HAP-1 (cell line): ENCODE data around the gene TEX36.
A peak's percentile ranks its signal among the peaks of the same experiment; 100 is the strongest.
"Not testable (repeated sequence)": the region's sequence is repeated elsewhere in the genome, so short reads cannot be mapped to it uniquely, and the experiment has no call there.

ENCODE experiments used
- DNase-seq, 2 experiments: peaks; one replicate each; pipeline ENCODE4 v3.0.0-alpha.2; 2016 to 2020; ENCODE audit warnings: low spot score in 2 of 2
- H3K27me3 ChIP-seq: fragments of 250-450 bp; sonication (Bioruptor Pico); 2 replicates; pipeline ENCODE4 v1.5.1; 2020; ENCODE audit warnings: low read depth, mild to moderate bottlenecking, moderate library complexity
- H3K36me3 ChIP-seq: fragments of 250-450 bp; sonication (Bioruptor Pico); replicated peaks from 2 replicates; pipeline ENCODE4 v1.5.1; 2020; ENCODE audit warnings: mild to moderate bottlenecking
- H3K4me1 ChIP-seq: fragments of 250-450 bp; sonication (Bioruptor Pico); 2 replicates; pipeline ENCODE4 v1.5.1; 2020; ENCODE audit warnings: mild to moderate bottlenecking
- H3K4me3 ChIP-seq: fragments of 250-450 bp; sonication (Bioruptor Pico); 2 replicates; pipeline ENCODE4 v1.5.1; 2020; ENCODE audit warnings: mild to moderate bottlenecking, moderate library complexity
- H3K9me3 ChIP-seq: fragments of 250-450 bp; sonication (Bioruptor Pico); 2 replicates; pipeline ENCODE4 v1.5.1; 2020; ENCODE audit warnings: mild to moderate bottlenecking, moderate library complexity
- in situ Hi-C: fragments of 300-500 bp; cut with MboI; formaldehyde crosslinking; loops from 3 replicates; pipeline ENCODE4 v1.14.3; 2020; ENCODE audit warnings: low sequenced_read_pairs, inconsistent platforms, mixed read lengths

Gene TEX36

GRCh38 chr10:125707541-125708468, 24.8 kb upstream of the TEX36 start:
- Histone ChIP-seq H3K27me3 (no peaks in the 10 kb centered on the region), H3K36me3 (no peaks in the 10 kb centered on the region)
- in situ Hi-C loops, result loop anchor here (25.0 kb wide), 1 partner anchor 546 kb away; the partner anchor contains the start of gene CTBP2

GRCh38 chr10:125700355-125700911, 17.5 kb upstream of the TEX36 start:
- no peaks in the 10 kb centered on the region for H3K4me1 ChIP-seq
- in situ Hi-C loops, result loop anchor here (25.0 kb wide), 1 partner anchor 538 kb away; the partner anchor contains the start of gene CTBP2
- no peaks in the 10 kb centered on the region for H3K9me3 ChIP-seq
- no peaks in the 10 kb centered on the region for H3K36me3 ChIP-seq
- no peak overlapping the region for H3K4me3 ChIP-seq
- no peak for DNase-seq
- H3K27me3 ChIP-seq, result no peaks in the 10 kb centered on the region

More at GRCh38 chr10:125707541-125708468, 24.8 kb upstream of the TEX36 start:
- DNase-seq, result peak; percentile 57 to 96
- H3K4me3 ChIP-seq, result no peak overlapping the region
- H3K9me3 ChIP-seq, result no peaks in the 10 kb centered on the region
- H3K4me1 ChIP-seq, result peaks cover 16% of the 10 kb centered on the region

- Histone ChIP-seq H3K27me3 (no peaks in the 10 kb centered on the region), H3K4me3 (no peak overlapping the region), H3K36me3 (no peaks in the 10 kb centered on the region), H3K9me3 (no peaks in the 10 kb centered on the region), H3K4me1 (peaks cover 7% of the 10 kb centered on the region)
- DNase-seq, result no peak
- in situ Hi-C loops, result loop anchor here (25.0 kb wide), 1 partner anchor 537 kb away; the partner anchor contains the start of gene CTBP2
These were observed 16.7 kb upstream of the TEX36 start for GRCh38 chr10:125699562-125700143.

- H3K4me1 ChIP-seq, result peaks cover 11% of the 10 kb centered on the region
- DNase-seq, result no peak
- in situ Hi-C loops, result no loop called here
- no peaks in the 10 kb centered on the region for H3K36me3 ChIP-seq
- no peaks in the 10 kb centered on the region for H3K27me3 ChIP-seq
- H3K9me3 ChIP-seq, result no peaks in the 10 kb centered on the region
- H3K4me3 ChIP-seq, result no peak overlapping the region
These were observed 15.6 kb upstream of the TEX36 start for GRCh38 chr10:125698481-125698998.

GRCh38 chr10:125696884-125697283, 13.9 kb upstream of the TEX36 start:
- DNase-seq, H3K27me3 ChIP-seq, in situ Hi-C loops, H3K9me3 ChIP-seq, H3K4me3 ChIP-seq, H3K36me3 ChIP-seq: not testable (repeated sequence)
- peaks cover 11% of the 10 kb centered on the region for H3K4me1 ChIP-seq

GRCh38 chr10:125694883-125695282, 11.9 kb upstream of the TEX36 start:
- peaks cover 2% of the 10 kb centered on the region; the same call in 1 of the 2 replicates for H3K27me3 ChIP-seq
- H3K36me3 ChIP-seq, result no peaks in the 10 kb centered on the region
- in situ Hi-C loops, result no loop called here
- H3K4me3 ChIP-seq, result no peak overlapping the region
- H3K9me3 ChIP-seq, result no peaks in the 10 kb centered on the region
- DNase-seq, result peak in 1 of 2 experiments; percentile 33
- peaks cover 11% of the 10 kb centered on the region for H3K4me1 ChIP-seq

- Histone ChIP-seq H3K4me1 (peaks cover 11% of the 10 kb centered on the region), H3K36me3 (no peaks in the 10 kb centered on the region), H3K27me3 (peaks cover 6% of the 10 kb centered on the region), H3K9me3 (no peaks in the 10 kb centered on the region), H3K4me3 (no peak overlapping the region)
- DNase-seq, result no peak
- in situ Hi-C loops, result no loop called here
These were observed 10.5 kb upstream of the TEX36 start for GRCh38 chr10:125693524-125693847.

- no peaks in the 10 kb centered on the region for H3K9me3 ChIP-seq
- no peak for DNase-seq
- H3K27me3 ChIP-seq, result peaks cover 8% of the 10 kb centered on the region
- in situ Hi-C loops, result no loop called here
- no peak overlapping the region for H3K4me3 ChIP-seq
- H3K36me3 ChIP-seq, result no peaks in the 10 kb centered on the region
- peaks cover 11% of the 10 kb centered on the region for H3K4me1 ChIP-seq
These were observed 9.9 kb upstream of the TEX36 start for GRCh38 chr10:125692601-125693523.

- in situ Hi-C loops, result no loop called here
- no peaks in the 10 kb centered on the region for H3K9me3 ChIP-seq
- peaks cover 11% of the 10 kb centered on the region for H3K4me1 ChIP-seq
- no peak for DNase-seq
- H3K36me3 ChIP-seq, result no peaks in the 10 kb centered on the region
- H3K27me3 ChIP-seq, result peaks cover 10% of the 10 kb centered on the region
- no peak overlapping the region for H3K4me3 ChIP-seq
These were observed 9.2 kb upstream of the TEX36 start for GRCh38 chr10:125692196-125692595.

- Histone ChIP-seq H3K27me3 (peaks cover 15% of the 10 kb centered on the region), H3K9me3 (no peaks in the 10 kb centered on the region), H3K36me3 (no peaks in the 10 kb centered on the region), H3K4me3 (no peak overlapping the region), H3K4me1 (peaks cover 11% of the 10 kb centered on the region)
- no peak for DNase-seq
- in situ Hi-C loops, result no loop called here
These were observed 8.4 kb upstream of the TEX36 start for GRCh38 chr10:125691160-125691981.

- Histone ChIP-seq H3K9me3 (no peaks in the 10 kb centered on the region), H3K27me3 (peaks cover 15% of the 10 kb centered on the region), H3K36me3 (no peaks in the 10 kb centered on the region), H3K4me3 (no peak overlapping the region), H3K4me1 (peaks cover 8% of the 10 kb centered on the region)
- no peak for DNase-seq
- in situ Hi-C loops, result no loop called here
These were observed 7.1 kb upstream of the TEX36 start for GRCh38 chr10:125689955-125690569.

- no peak for DNase-seq
- in situ Hi-C loops, result no loop called here
- Histone ChIP-seq H3K27me3 (peaks cover 15% of the 10 kb centered on the region), H3K4me1 (no peaks in the 10 kb centered on the region), H3K4me3 (no peak overlapping the region), H3K36me3 (no peaks in the 10 kb centered on the region), H3K9me3 (no peaks in the 10 kb centered on the region)
These were observed 4.7 kb upstream of the TEX36 start for GRCh38 chr10:125687507-125688185.
